ENCODE results near the gene JMJD1C.

JMJD1C gene

DNA sequence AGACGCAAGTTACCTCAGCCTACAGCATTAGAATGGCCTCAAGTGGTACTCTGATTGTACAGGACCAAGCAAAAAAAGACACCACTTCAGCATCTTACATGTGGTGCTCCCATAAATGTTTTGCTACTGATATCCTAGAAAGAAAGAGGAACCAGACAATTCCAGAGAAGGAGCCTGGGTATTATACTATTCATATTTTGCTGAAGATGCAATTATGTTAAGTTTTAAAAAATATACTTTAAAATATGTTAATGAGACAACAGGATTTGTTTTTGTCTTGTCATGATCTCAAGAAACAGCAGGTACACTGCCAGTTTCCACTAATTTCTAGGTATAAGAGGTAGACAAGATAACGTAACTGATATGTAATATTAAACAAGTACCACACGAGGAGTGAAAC is 92.6 kb downstream of the JMJD1C start:
- H3K27ac ChIP-seq (ENCODE audit: low read length) = no peak overlapping the region
- H3K36me3 ChIP-seq (ENCODE audit: control insufficient read depth in 1 of 2, insufficient read depth in 2 of 2, low read length in 2 of 2) = no peaks in the 10 kb centered on the region
- no peaks in the 10 kb centered on the region for H3K9me3 ChIP-seq (ENCODE audit: control insufficient read depth in 1 of 2, low read length in 2 of 2)
- no peaks in the 10 kb centered on the region for H3K4me1 ChIP-seq (ENCODE audit: control insufficient read depth in 1 of 2, insufficient read depth in 2 of 2, low read length in 2 of 2)
- no peak overlapping the region for H3K4me3 ChIP-seq (ENCODE audit: low read depth in 1 of 2, low read length in 2 of 2)
- H3K27me3 ChIP-seq (ENCODE audit: low read depth, low read length) = no peaks in the 10 kb centered on the region

GRCh38 chr10:63369711-63370110 is 96.1 kb downstream of the JMJD1C start:
- H3K27me3 ChIP-seq (ENCODE audit: low read depth, low read length) = no peaks in the 10 kb centered on the region
- H3K36me3 ChIP-seq (ENCODE audit: control insufficient read depth in 1 of 2, insufficient read depth in 2 of 2, low read length in 2 of 2) = no peaks in the 10 kb centered on the region
- no peak overlapping the region for H3K4me3 ChIP-seq (ENCODE audit: low read depth in 1 of 2, low read length in 2 of 2)
- H3K27ac ChIP-seq (ENCODE audit: low read length) = no peak overlapping the region
- no peaks in the 10 kb centered on the region for H3K9me3 ChIP-seq (ENCODE audit: control insufficient read depth in 1 of 2, low read length in 2 of 2)
- no peaks in the 10 kb centered on the region for H3K4me1 ChIP-seq (ENCODE audit: control insufficient read depth in 1 of 2, insufficient read depth in 2 of 2, low read length in 2 of 2)

GRCh38 chr10:63368365-63368764 is 97.4 kb downstream of the JMJD1C start:
- no peak overlapping the region for H3K4me3 ChIP-seq (ENCODE audit: low read depth in 1 of 2, low read length in 2 of 2)
- no peaks in the 10 kb centered on the region for H3K36me3 ChIP-seq (ENCODE audit: control insufficient read depth in 1 of 2, insufficient read depth in 2 of 2, low read length in 2 of 2)
- H3K9me3 ChIP-seq (ENCODE audit: control insufficient read depth in 1 of 2, low read length in 2 of 2) = no peaks in the 10 kb centered on the region
- H3K4me1 ChIP-seq (ENCODE audit: control insufficient read depth in 1 of 2, insufficient read depth in 2 of 2, low read length in 2 of 2) = no peaks in the 10 kb centered on the region
- no peak overlapping the region for H3K27ac ChIP-seq (ENCODE audit: low read length)
- H3K27me3 ChIP-seq (ENCODE audit: low read depth, low read length) = no peaks in the 10 kb centered on the region

DNA sequence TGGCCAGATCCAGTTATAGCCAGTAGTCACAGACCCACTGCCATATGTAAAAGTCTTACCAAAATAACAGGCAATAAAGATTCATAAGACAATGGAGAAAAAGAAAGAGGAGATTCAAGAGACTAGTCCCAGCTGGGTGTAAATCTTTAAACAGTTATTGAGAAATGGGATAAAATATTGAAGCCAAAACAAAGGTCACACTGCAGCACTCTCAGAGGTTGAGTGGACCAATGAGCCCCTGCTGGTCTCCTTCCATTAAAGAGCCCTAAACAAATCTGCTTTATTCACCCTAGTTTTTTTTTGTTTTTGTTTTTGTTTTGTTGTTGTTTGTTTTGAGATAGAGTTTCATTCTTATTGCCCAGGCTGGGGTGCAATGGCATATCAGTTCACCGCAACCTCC is 98.8 kb downstream of the JMJD1C start:
- H3K27me3 ChIP-seq (ENCODE audit: low read depth, low read length) = no peaks in the 10 kb centered on the region
- no peaks in the 10 kb centered on the region for H3K9me3 ChIP-seq (ENCODE audit: control insufficient read depth in 1 of 2, low read length in 2 of 2)
- H3K27ac ChIP-seq (ENCODE audit: low read length) = no peak overlapping the region
- H3K4me1 ChIP-seq (ENCODE audit: control insufficient read depth in 1 of 2, insufficient read depth in 2 of 2, low read length in 2 of 2) = no peaks in the 10 kb centered on the region
- no peaks in the 10 kb centered on the region for H3K36me3 ChIP-seq (ENCODE audit: control insufficient read depth in 1 of 2, insufficient read depth in 2 of 2, low read length in 2 of 2)
- no peak overlapping the region for H3K4me3 ChIP-seq (ENCODE audit: low read depth in 1 of 2, low read length in 2 of 2)

DNA sequence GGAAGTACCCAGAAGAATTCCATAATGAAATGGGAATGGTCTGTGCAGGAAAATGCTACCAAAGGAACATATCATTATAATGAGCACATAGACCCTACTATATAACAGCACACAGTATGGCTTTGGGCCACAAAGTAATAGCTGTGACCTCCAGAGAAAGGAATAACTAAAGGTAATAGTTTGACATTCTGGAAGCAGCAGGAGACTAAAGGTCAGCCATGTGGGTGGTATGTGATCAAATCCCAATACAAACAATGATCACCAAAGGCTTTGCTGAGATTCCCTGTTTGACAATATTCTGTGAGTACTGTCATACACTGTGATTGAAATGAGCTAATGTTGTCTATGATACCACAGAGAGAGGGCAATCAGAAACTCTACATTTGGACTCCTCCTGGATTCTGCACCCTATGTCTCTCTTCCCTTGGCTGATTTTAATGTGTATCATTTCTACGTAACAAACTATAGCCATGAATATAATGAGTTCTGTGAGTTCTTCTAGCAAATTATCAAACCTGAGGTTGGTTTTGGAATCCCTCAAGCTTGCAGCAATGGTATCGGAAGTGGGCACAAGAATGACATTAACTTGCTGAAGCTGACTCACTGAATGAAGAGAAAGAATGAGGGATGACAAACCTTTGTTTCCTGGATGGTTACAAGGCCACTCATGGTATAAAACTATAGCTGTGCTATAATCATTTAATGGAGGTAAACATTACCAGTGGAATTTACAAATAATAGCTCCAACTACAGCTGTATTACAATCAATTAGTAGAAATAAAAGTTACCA is 99.6 kb downstream of the JMJD1C start:
- Histone ChIP-seq H3K4me3 (ENCODE audit: low read depth in 1 of 2, low read length in 2 of 2) (no peak overlapping the region), H3K4me1 (ENCODE audit: control insufficient read depth in 1 of 2, insufficient read depth in 2 of 2, low read length in 2 of 2) (no peaks in the 10 kb centered on the region), H3K27ac (ENCODE audit: low read length) (no peak overlapping the region), H3K27me3 (ENCODE audit: low read depth, low read length) (no peaks in the 10 kb centered on the region), H3K9me3 (ENCODE audit: control insufficient read depth in 1 of 2, low read length in 2 of 2) (no peaks in the 10 kb centered on the region), H3K36me3 (ENCODE audit: control insufficient read depth in 1 of 2, insufficient read depth in 2 of 2, low read length in 2 of 2) (no peaks in the 10 kb centered on the region)

DNA sequence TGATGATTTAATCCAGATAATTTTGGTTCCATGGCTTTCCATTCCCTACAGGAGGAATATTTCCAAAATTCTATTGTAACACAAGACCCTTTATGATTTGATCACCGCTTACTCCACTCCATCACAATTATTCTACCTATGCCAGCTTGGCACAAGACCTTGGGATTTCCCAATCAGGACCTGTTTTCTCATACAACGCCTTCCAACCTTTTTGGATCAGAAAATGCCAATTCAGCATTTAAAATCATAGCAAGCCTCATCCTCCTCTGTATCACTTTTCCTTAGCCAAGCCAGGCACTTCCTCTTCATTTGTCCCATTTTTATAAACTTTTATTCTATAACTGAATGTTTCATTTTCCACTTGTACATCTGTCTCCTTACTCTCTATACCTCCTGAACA is 100.9 kb downstream of the JMJD1C start:
- H3K36me3 ChIP-seq (ENCODE audit: control insufficient read depth in 1 of 2, insufficient read depth in 2 of 2, low read length in 2 of 2) = no peaks in the 10 kb centered on the region
- no peaks in the 10 kb centered on the region for H3K9me3 ChIP-seq (ENCODE audit: control insufficient read depth in 1 of 2, low read length in 2 of 2)
- no peaks in the 10 kb centered on the region for H3K4me1 ChIP-seq (ENCODE audit: control insufficient read depth in 1 of 2, insufficient read depth in 2 of 2, low read length in 2 of 2)
- no peak overlapping the region for H3K27ac ChIP-seq (ENCODE audit: low read length)
- no peaks in the 10 kb centered on the region for H3K27me3 ChIP-seq (ENCODE audit: low read depth, low read length)
- H3K4me3 ChIP-seq (ENCODE audit: low read depth in 1 of 2, low read length in 2 of 2) = no peak overlapping the region

DNA sequence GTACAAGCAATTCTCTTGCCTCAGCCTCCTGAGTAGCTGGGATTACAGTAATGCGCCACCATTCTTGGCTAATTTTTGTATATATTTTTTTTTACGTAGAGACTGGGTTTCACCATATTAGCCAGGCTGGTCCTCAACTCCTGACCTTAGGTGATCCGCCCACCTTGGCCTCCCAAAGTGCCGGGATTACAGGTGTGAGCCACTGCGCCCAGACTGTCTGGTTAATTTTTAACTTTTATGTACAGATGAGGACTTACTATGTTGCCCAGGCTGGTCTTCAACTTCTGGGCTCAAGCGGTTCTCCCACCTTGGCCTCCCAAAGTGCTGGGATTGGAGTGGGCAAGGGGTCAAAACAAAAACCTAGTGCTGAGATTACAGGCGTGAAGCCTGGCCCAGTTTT is 101.8 kb downstream of the JMJD1C start:
- Histone ChIP-seq H3K27ac (ENCODE audit: low read length) (no peak overlapping the region), H3K4me3 (ENCODE audit: low read depth in 1 of 2, low read length in 2 of 2) (no peak overlapping the region), H3K4me1 (ENCODE audit: control insufficient read depth in 1 of 2, insufficient read depth in 2 of 2, low read length in 2 of 2) (no peaks in the 10 kb centered on the region), H3K9me3 (ENCODE audit: control insufficient read depth in 1 of 2, low read length in 2 of 2) (no peaks in the 10 kb centered on the region), H3K27me3 (ENCODE audit: low read depth, low read length) (no peaks in the 10 kb centered on the region), H3K36me3 (ENCODE audit: control insufficient read depth in 1 of 2, insufficient read depth in 2 of 2, low read length in 2 of 2) (no peaks in the 10 kb centered on the region)

GRCh38 chr10:63355682-63356081 is 110.1 kb downstream of the JMJD1C start:
- Histone ChIP-seq H3K27ac (ENCODE audit: low read length) (no peak overlapping the region), H3K36me3 (ENCODE audit: control insufficient read depth in 1 of 2, insufficient read depth in 2 of 2, low read length in 2 of 2) (no peaks in the 10 kb centered on the region), H3K27me3 (ENCODE audit: low read depth, low read length) (no peaks in the 10 kb centered on the region), H3K9me3 (ENCODE audit: control insufficient read depth in 1 of 2, low read length in 2 of 2) (no peaks in the 10 kb centered on the region), H3K4me3 (ENCODE audit: low read depth in 1 of 2, low read length in 2 of 2) (no peak overlapping the region), H3K4me1 (ENCODE audit: control insufficient read depth in 1 of 2, insufficient read depth in 2 of 2, low read length in 2 of 2) (peaks cover 0 to 15% of the 10 kb centered on the region in 2 donors)

- Histone ChIP-seq H3K4me3 (ENCODE audit: low read depth in 1 of 2, low read length in 2 of 2) (no peak overlapping the region), H3K27ac (ENCODE audit: low read length) (no peak overlapping the region), H3K9me3 (ENCODE audit: control insufficient read depth in 1 of 2, low read length in 2 of 2) (no peaks in the 10 kb centered on the region), H3K27me3 (ENCODE audit: low read depth, low read length) (no peaks in the 10 kb centered on the region), H3K36me3 (ENCODE audit: control insufficient read depth in 1 of 2, insufficient read depth in 2 of 2, low read length in 2 of 2) (no peaks in the 10 kb centered on the region), H3K4me1 (ENCODE audit: control insufficient read depth in 1 of 2, insufficient read depth in 2 of 2, low read length in 2 of 2) (peaks cover 0 to 12% of the 10 kb centered on the region in 2 donors)
Measured at GRCh38 chr10:63352976-63353375, 112.8 kb downstream of the JMJD1C start.

- Histone ChIP-seq H3K4me1 (ENCODE audit: control insufficient read depth in 1 of 2, insufficient read depth in 2 of 2, low read length in 2 of 2) (no peaks in the 10 kb centered on the region), H3K27ac (ENCODE audit: low read length) (no peak overlapping the region), H3K4me3 (ENCODE audit: low read depth in 1 of 2, low read length in 2 of 2) (no peak overlapping the region), H3K36me3 (ENCODE audit: control insufficient read depth in 1 of 2, insufficient read depth in 2 of 2, low read length in 2 of 2) (no peaks in the 10 kb centered on the region), H3K27me3 (ENCODE audit: low read depth, low read length) (no peaks in the 10 kb centered on the region), H3K9me3 (ENCODE audit: control insufficient read depth in 1 of 2, low read length in 2 of 2) (no peaks in the 10 kb centered on the region)
Measured at GRCh38 chr10:63348245-63348850, 117.4 kb downstream of the JMJD1C start.

DNA sequence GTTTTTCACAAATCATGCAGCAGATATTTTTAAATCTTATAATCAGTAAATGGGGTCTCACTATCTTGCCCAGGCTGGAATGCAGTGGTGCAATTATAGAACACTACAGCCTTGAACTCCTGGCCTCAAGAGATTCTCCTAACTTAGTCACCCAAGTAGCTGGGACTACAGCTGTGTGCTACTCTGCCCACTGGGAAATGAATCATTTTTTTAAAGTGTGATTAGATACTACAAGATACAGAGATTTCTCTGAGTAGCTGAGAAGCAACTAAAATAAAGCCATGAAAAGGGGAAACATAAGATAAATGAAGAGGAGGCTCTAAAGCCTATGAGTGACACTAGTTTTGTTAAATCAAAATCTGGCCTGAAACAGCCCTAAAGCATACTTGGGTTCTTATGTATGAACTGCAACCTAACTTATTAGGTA is 119.7 kb downstream of the JMJD1C start:
- H3K36me3 ChIP-seq (ENCODE audit: control insufficient read depth in 1 of 2, insufficient read depth in 2 of 2, low read length in 2 of 2) = no peaks in the 10 kb centered on the region
- H3K4me1 ChIP-seq (ENCODE audit: control insufficient read depth in 1 of 2, insufficient read depth in 2 of 2, low read length in 2 of 2) = no peaks in the 10 kb centered on the region
- no peaks in the 10 kb centered on the region for H3K27me3 ChIP-seq (ENCODE audit: low read depth, low read length)
- H3K27ac ChIP-seq (ENCODE audit: low read length) = no peak overlapping the region
- no peak overlapping the region for H3K4me3 ChIP-seq (ENCODE audit: low read depth in 1 of 2, low read length in 2 of 2)
- no peaks in the 10 kb centered on the region for H3K9me3 ChIP-seq (ENCODE audit: control insufficient read depth in 1 of 2, low read length in 2 of 2)

DNA sequence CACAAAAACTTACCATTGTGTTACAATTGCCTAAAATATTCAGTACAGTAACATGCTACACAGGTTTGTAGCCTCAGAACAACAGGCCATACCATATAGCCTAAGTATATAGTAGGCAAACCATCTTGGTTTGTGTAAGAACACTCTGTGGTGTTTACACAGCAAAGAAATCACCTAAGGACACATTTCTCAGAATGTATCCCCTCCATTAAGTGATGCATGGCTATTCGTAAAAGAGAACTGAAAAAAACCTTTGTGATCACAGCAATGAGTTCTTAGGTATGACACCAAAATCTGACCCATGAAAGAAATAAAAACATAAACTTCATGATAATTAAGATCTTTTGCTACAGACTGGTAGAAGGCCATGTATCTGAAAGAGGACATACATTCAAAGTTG is 121.5 kb downstream of the JMJD1C start:
- Histone ChIP-seq H3K4me3 (ENCODE audit: low read depth in 1 of 2, low read length in 2 of 2) (no peak overlapping the region), H3K27me3 (ENCODE audit: low read depth, low read length) (no peaks in the 10 kb centered on the region), H3K36me3 (ENCODE audit: control insufficient read depth in 1 of 2, insufficient read depth in 2 of 2, low read length in 2 of 2) (no peaks in the 10 kb centered on the region), H3K9me3 (ENCODE audit: control insufficient read depth in 1 of 2, low read length in 2 of 2) (no peaks in the 10 kb centered on the region), H3K27ac (ENCODE audit: low read length) (no peak overlapping the region), H3K4me1 (ENCODE audit: control insufficient read depth in 1 of 2, insufficient read depth in 2 of 2, low read length in 2 of 2) (no peaks in the 10 kb centered on the region)

Measured in muscle layer of duodenum (tissue), 2 donors.